Non-pigmented ciliary epithelial cell (primary cell): ENCODE measurements around the gene GPR37L1.
"Not testable (repeated sequence)": the region's sequence is repeated elsewhere in the genome, so short reads cannot be mapped to it uniquely, and the experiment has no call there.

Experiments
- DNase-seq: peaks from one replicate; pipeline ENCODE4 v3.0.0-alpha.2; 2010; ENCODE audit warnings: low read depth

Gene GPR37L1

DNA sequence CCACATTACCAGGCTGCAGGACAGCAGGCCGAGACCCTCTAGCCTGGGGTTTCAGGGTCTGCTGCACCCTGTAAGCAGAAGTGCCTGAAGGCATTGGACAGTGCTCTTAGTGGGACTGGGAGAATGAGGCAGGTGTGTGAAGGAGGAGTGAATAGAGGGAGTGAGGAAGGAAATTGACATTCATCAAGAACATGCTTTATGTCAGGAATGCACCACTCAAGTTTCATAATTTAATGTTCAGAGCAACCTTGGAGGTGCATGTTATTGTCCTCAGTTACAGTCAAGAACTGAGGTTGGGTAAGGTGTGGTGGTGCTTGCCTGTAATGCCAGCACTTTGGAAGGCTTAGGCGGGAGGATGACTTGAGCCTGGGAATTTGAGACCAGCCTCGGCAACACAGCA is 11.7 kb upstream of the GPR37L1 start:
- DNase-seq, result no peak

DNA sequence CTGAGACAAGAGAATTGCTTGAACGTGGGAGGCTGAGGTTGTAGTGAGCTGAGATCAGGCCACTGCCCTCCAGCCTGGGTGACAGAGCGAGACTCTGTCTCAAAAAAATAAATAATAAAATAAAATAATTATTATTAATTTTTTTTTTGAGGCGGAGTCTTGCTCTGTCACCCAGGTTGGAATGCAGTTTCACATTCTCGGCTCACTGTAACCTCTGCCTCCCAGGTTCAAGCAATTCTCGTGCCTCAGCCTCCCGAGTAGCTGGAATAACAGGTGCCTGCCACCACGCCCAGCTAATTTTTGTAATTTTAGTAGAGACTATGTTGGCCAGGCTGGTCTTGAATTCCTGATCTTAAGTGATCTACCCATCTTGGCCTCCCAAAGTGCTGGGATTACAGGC is 11.1 kb upstream of the GPR37L1 start:
- not testable (repeated sequence) for DNase-seq

DNA sequence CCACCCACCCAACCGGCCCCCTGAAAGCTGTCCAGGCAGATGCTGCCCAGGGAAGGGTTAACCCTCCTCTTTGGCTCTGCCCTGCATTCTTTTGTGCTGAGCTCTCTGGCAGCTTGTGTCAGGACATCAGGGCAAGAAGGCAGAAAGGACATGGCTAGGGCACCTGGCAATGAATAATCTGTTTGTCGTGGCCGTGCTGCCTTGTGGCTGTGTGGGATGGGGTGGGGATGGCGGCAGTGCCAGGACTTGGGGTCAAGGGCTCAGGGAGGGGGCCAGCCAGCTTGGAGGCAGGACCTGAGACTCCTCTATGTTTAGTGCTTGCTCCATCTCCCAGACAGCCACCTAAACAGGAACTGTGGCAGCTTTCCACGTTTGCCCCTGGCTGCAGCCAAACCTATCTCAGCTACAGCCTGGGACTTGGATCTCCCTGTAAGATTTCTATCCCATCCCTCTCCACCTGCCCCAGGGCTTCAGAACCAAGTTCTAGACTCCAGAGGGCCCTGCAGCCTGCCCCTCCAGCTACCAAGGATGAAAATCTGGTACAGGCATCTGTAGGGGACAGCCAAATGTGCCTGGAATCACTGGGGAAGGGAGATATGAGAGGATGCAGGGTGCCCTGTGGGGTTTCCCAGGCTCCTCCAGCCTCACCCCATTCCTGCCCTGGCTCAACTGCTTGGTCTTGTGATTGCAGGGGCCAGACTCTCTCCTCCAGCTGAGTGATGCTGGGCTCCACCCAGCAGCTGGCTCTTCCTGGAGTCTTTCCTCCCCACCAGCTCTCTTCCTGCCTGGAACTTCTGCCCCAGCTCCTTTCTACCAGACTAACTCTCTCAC is 9.6 kb upstream of the GPR37L1 start:
- no peak for DNase-seq

DNA sequence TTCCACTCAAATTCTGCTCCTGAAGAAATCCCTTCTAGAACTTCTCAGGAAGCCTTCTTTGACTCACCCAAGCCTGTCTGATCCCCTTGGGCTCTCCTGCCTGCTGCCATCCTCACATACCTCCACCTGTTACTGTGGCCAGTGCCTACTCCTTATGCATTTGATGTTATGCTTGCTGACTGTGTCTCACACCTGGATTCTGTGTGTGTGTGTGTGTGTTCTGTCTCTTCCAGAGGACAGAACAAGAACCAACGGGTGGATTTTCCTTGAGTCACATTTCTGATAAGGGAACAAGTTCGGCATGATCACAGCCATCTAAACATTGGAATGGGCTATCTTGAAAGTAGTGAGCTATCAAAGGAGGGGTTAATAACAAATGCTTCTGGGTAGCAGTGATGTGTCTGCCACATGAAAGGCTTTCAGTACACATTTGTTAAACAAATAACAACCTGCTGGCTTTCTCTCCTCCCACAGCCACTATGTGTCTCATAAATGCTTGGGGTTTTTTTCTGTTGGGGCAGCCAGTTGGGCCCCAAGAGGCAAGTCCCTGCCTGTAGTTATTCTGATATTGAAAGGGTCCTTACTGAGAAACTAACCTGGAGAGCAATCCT is 8.9 kb upstream of the GPR37L1 start:
- no peak for DNase-seq

DNA sequence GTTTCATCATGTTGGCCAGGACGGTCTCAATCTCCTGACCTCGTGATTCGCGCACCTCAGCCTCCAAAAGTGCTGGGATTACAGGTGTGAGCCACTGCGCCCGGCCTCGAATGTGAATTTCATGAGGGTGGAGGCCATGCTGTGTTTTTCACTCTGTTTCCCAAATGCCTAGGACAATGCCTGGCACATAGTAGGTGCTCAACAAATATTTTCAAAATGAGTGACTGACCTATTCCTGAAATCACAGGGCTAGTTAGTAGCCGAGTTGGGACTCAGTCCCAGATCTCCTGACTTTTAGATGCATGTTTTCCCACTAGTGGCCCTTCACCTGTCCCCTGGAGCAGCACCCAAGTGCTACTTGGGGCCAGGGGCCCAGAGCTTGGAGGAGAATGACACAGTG is 6.4 kb upstream of the GPR37L1 start:
- DNase-seq, result no peak

DNA sequence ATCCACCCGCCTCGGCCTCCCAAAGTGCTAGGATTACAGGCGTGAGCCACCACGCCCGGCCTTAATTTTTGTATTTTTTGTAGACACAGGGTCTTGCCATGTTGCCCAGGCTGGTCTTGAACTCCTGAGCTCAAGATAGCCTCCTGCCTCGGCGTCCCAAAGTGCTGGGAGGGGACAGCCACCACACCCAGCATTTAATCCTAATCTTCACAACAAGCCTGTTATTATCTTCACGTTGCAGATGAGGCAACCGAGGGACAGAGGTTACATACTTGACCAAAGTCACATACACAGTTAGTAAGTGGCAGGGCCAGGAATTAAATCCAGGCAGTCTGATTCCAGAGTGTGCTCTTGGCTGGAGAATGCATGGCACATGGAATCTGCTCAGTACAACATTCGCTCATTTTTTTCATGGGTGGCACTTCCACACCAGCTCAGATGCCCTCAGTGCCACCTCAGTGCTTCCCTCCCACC is 4.8 kb upstream of the GPR37L1 start:
- DNase-seq, result no peak

DNA sequence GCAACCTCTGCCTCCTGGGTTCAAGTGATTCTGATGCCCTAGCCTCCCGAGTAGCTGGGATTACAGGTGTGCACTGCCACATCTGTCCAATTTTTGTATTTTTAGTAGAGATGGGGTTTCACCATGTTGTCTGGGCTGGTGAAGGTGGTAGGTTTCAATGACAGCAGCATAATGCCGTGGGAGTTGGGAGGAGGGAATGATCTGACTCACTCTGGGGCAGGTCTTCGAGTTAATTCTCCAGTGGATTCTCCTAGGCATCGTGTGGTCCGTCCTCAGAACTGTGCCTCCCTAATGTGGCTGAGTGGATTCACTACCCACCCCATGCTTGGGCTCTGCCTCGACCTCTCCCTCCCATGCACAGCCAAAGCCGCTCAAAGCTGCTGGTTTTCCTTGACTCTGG is 1.7 kb upstream of the GPR37L1 start:
- no peak for DNase-seq

DNA sequence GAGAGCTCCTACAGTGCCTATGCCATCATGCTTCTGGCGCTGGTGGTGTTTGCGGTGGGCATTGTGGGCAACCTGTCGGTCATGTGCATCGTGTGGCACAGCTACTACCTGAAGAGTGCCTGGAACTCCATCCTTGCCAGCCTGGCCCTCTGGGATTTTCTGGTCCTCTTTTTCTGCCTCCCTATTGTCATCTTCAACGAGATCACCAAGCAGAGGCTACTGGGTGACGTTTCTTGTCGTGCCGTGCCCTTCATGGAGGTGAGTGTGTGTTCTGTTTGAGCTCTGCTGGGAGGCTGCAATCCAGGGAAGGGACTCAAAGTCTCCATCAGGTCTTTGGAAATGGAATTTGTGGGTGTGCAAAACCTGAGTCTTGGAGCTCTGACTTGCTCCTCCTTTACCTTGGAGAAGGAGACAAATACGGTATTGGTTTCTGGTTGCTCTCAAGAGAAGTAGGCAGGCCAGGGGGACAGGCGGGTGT is 658 bp downstream of the GPR37L1 start:
- no peak for DNase-seq

DNA sequence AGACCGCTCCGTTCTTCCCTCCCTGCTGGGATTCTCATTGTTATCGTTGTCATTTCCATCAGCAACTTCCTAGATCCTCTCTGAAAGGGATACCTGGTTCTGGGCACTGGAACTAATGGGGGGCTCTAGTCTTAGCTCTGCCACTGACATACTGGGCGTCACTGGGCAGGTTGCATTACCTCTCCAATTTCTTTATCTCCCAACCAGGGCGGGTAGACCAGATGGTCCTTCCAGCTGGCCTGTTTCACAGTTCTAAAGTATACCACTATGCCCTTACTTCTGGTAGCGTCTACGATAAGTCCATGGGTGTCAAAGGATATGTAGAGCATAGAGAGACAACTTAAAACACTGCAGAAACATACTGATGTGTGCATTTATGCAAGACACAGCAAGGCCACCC is 1.4 kb downstream of the GPR37L1 start:
- DNase-seq, result no peak

DNA sequence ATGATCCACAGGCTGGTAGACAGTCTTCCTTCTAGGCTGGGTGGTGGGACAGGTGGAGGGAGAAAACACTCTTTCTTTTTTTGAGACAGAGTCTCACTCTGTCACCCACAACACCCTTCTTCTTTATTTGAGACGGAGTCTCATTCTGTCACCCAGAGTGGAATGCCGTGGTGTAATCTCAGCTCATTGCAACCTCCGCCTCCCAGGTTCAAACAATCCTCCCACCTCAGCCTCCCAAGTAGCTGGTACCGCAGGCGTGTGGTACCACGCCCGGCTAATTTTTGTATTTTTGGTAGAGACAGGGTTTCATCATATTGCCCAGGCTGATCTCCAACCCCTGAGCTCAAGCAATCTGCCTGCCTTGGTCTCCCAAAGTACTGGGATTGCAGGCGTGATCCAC is 2.9 kb downstream of the GPR37L1 start:
- DNase-seq, result no peak

DNA sequence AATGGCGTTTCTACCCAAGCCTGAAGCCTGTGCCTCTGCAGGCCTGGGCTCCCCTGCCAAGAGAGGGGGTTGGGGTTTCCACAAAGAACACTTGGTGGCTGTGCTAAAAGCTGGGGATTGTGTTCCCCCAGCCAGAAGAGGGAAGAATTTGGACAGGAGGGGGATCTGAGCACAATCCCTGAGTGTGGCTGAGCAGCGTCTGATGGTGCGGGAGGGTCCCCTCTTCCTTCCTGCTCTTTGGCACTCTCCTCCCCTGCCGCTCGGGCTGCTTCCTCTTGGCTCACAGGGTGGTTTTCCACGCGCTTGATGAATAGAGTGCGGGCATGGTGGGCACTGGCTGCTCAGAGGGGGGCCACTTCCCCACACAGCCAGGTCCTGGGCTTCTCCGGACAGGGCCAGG is 3.7 kb downstream of the GPR37L1 start:
- DNase-seq, result no peak

DNA sequence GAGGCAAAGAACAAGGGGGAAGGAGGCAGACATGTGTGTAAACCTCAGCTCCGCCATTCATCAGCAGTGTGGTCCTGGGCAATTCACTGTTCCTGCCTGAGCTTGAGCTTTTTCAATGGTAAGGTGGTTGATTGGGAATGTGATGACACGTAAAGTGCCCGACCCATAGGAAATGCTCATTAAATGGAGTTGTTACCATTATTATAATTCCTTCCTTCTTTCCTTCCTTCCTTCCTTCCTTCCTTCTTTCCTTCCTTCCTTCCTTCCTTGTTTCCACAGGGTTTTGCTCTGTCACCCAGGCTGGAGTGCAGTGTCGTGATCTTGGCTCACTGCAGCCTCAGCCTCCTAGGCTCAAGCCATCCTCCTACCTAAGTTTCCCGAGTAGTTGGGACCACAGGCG is 4.3 kb downstream of the GPR37L1 start:
- DNase-seq, result no peak

DNA sequence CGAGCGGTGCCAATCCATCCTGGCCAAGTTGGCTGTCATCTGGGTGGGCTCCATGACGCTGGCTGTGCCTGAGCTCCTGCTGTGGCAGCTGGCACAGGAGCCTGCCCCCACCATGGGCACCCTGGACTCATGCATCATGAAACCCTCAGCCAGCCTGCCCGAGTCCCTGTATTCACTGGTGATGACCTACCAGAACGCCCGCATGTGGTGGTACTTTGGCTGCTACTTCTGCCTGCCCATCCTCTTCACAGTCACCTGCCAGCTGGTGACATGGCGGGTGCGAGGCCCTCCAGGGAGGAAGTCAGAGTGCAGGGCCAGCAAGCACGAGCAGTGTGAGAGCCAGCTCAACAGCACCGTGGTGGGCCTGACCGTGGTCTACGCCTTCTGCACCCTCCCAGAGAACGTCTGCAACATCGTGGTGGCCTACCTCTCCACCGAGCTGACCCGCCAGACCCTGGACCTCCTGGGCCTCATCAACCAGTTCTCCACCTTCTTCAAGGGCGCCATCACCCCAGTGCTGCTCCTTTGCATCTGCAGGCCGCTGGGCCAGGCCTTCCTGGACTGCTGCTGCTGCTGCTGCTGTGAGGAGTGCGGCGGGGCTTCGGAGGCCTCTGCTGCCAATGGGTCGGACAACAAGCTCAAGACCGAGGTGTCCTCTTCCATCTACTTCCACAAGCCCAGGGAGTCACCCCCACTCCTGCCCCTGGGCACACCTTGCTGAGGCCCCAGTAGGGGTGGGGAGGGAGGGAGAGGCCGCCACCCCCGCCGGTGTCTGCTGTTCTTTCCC is 5.3 kb downstream of the GPR37L1 start:
- DNase-seq, result no peak

DNA sequence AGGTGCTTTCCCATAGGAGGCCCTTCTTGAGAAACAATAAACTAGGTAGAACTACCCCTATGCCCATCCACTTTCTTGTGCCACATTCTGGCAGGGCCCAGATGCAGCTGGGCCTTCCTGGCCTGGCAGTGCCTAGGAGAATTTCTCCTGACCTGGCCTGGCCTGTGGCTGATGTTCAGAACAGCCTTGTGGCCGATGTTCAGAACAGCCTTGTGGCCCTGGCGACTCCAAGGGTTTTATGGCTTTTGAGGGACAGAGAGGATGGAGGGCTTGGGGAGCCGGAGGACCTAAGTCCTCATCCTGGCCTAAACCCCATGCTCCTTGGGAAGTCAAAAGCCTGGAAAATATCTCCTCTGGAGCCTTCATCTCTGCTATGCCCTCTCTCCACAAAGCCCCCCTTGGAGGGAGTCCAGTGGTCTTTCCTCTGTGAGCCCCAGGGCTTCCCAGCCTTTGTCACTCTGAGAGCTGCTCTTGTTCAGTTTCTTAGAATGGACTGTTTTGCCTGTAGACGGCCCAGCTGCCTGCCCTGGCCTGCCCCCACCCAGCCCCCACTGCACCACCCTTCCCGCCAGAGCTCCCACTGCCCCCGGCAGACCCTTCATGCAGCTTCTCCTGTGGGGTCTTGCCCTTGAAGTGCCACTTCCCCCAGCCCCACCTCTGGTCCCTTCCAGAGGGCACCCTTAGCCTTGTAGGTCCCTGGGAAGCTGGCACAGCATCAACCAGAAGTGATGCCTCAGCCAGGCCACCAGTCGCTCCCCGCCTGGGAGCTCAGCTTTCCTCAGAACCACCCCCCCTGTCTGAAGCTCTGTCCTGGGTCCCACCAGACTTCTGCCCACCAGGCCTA is 7.0 kb downstream of the GPR37L1 start:
- no peak for DNase-seq

DNA sequence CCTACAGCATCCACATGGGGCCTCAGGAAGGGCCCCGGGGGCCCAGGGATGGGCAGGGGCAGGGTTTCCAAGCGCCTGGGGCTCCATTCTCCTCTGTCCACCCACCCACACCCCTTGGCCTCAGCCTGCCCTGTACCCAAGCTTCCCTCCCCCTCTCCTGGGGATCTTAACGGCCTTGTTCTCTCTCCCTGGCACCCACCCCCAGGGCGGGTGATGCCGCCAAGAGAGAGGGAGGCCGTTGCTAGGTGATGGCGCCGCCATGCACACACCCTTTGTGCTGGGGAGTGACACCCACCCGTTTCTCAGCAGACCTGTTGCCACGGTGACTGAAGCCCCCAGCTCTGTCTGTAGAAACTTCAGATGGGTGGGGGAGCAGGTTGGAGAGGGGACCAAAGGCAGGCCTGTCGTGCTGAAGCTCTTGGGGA is 7.6 kb downstream of the GPR37L1 start:
- no peak for DNase-seq

DNA sequence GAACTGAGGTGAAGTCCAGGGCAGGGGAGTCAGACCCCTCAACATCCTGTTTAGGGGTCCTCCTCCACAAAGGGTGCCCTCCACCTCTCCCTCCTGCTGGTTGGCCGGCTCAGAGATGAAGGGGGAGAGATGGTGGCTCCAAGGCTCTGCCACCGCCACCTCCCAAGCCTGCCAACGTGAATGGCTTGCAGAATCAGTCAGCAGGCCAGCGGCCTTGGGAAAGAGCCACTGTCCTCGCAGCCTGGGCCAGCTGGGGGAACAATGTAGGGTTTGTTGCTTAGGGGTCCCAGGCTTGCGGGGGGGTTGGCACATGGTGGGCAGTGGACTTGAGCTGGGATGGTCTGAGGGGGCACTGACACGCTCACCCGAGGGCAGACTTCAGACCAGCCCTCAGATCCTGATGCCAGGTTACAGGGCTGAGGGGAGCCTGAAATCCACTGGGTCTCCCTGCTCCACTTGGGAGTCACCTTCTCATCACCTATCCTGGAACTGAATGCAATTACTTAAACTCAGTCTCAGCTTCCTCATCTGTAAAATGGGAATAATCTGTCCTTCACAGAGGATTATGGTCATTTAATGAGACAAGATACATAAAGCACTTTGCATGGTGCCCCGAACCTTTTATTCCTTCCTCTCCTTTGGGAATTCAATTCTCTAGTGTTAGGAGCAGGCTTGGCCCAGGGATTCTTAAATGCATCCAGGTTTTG is 8.3 kb downstream of the GPR37L1 start:
- DNase-seq, result no peak

DNA sequence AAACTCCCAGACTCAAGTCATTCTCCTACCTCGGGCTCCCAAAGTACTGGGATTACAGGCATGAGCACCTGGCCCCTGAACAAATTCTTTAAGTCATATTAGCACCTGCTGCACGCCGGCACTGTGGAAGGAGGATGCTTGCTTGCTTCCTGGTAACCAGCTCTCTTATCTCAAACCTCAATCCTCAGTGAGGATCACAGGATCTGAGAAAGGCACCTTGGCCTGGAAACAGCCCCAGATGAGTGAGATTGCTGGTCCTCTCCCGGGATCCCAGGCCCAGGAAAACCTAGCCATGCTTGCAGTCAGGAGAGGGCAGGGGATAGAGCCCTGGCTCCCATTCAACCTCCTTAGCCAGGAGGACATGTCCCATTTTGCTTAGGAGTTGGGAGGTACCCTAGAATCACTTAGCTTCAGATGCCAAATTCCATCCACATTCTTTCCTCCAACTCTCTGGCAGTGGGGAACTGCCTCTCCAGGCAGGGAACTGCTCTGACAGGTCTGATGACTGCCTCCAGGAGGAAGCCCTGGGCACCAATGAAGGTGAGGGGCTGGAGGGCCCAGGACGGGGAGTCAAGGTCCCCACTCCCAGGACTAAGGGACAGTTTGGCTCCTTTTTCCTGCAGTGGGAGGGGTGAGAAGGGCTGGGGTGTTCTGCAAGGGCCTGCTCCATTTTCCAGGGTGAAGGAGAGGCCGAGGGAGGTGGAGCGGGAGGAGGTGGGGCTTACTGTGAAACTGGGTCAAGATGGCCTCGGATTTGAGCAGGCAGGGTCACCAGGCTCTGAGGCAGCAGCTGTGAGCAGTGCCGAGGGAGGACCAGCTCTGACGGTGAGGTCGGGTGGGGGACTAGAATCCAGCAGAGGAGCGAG is 9.5 kb downstream of the GPR37L1 start:
- no peak for DNase-seq

DNA sequence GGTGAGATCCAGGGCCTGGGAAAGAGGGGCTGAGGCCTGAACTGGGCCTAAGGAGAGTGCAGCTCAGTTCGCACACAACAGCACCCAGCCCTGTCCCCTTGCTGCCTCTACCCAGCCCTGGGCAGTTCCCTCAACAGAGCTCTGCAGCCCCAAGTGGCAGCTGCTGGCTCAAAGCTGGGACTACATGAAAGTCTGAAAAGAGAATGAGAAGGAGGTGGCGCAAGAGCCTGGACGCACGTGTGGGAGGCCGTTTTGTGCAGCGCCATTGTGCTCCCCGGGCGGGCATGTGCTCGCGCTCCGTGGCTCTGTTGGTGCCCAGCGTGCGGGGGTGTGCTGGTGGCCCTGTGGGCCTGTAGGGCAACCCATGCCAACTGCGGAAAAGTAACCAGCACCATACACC is 10.3 kb downstream of the GPR37L1 start:
- DNase-seq, result no peak

DNA sequence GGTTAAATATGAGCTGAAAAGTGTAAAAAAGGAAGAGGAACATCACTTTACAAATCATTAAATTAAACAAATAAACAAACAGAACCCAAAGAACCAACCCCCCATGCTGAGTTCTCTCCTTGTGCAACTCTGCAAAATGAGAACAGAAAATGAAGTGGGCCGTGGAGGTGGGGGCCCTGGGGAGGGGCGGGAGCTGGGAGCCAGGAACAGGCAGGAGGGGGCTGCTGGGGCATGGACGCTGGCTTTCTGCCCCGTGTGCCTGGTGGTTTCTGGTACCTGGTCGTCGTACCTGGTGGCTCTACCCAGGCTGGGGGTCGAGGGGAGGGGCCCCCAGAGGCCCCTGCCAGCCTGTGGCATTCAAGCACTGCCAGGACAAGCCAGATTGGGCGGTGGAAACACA is 10.8 kb downstream of the GPR37L1 start:
- DNase-seq, result no peak

DNA sequence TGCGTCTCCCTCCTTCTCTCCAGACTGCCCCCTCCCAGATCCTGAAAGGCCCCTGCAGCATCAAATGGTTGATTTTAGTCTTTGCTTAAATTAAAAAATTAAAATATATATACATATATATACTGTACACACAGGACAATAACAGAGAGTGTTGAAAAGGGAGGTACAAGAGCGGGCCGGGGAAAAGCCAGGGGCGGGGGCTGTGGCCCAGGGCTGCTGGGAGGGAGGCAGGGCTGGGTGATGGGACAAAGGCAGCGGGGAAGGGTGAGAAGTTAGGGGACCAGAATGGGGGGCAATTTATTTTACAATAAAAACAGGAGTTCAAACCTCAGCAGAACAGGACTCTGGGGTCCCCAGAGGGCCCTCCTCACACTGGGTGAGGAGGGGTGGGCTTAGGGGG is 11.3 kb downstream of the GPR37L1 start:
- no peak for DNase-seq
